ENCODE results near the gene CMBL.

CMBL gene

DNA sequence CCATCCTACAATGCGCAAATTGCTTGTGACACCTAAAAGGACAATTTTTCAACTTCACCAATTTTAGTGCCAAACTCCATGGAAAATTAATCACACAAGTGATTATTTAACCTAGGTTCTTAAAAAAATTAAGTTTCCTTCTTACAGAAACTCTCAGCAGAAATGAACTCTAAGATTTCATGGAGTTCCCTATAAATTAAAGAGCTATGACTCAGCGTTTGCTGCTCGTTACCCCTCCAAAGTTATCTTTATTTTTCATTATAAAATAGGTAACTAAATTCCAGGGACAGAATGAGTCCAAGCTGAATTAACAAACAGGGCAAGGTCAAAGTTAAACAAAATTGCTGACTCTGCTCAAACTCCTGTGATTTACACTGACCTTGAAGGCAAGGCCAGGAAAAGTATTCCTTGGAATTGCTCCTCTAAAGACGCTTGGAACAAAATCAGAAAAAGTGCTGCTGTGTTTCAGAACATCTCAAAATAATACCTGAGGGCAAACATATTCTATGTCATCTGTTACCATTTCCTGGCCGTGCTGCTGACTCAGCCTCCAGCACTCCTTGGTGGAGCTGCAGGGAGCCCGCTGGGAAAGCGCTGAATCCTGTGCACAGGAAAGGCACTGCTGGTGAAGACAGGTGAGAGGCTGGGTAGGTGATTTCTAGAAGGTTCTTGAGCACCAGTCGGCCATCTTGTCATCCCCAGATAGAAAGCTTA is 2.5 kb upstream of the CMBL start:
- Histone ChIP-seq H3K9me3 (peaks cover 6% of the 10 kb centered on the region; the same call in 1 of the 2 replicates), H3K27ac (no peak overlapping the region), H3K9ac (no peak overlapping the region), H3K4me1 (no peaks in the 10 kb centered on the region), H3K4me2 (no peak overlapping the region), H3K36me3 (no peaks in the 10 kb centered on the region), H3K27me3 (peaks cover 30% of the 10 kb centered on the region), H4K20me1 (no peaks in the 10 kb centered on the region), H3K4me3 (no peak overlapping the region)
- no peak for TF ChIP-seq Cebpa-rat (IDR thresholded peaks at IDR 0.05)

DNA sequence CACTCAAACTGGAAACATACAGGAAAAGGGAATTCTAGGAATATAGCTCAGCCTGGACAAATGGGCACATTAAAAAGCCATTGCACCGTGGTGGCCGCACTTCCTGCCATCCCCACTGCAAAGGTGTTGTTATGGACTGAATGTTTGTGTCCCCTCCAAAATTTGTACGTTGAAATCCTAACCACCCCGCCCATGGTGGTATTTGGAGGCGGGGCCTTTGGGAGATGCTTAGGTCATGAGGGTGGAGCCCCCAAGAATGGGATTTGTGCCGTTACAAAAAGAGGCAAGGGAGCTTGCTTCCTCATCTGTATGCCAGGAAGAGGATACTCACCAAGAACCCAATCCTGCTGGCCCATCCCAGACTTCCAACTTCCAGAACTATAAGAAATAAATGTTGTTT is 1.1 kb upstream of the CMBL start:
- no peaks in the 10 kb centered on the region for H3K4me1 ChIP-seq
- no peaks in the 10 kb centered on the region for H3K36me3 ChIP-seq
- no peak overlapping the region for H3K4me3 ChIP-seq
- no peak for TF ChIP-seq Cebpa-rat (IDR thresholded peaks at IDR 0.05)
- H3K9ac ChIP-seq = no peak overlapping the region
- H4K20me1 ChIP-seq = no peaks in the 10 kb centered on the region
- H3K9me3 ChIP-seq = peaks cover 6% of the 10 kb centered on the region; the same call in 1 of the 2 replicates
- peaks cover 30% of the 10 kb centered on the region for H3K27me3 ChIP-seq
- no peak overlapping the region for H3K4me2 ChIP-seq
- no peak overlapping the region for H3K27ac ChIP-seq

DNA sequence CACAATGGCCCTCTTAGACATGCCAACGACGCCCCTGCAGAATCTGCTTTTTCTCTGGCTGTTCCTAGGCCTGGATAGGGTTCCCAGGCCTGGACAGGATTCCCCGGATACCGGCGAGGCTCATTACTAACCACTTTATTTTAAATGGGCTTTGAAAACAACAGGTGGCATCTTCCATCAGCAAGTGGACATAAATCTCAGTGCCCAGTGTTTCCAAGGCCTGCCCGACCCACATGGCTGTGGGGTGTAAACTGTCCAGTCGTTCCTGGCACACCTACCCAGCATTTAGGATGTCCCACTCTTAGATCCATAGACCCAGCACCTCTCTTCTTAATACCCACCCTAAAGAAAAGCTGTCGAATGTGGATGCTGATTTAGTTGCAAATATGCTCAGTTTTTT is 896 bp downstream of the CMBL start:
- no peak for TF ChIP-seq Cebpa-rat (IDR thresholded peaks at IDR 0.05)
- Histone ChIP-seq H3K36me3 (no peaks in the 10 kb centered on the region), H3K9ac (no peak overlapping the region), H3K27ac (no peak overlapping the region), H3K4me1 (no peaks in the 10 kb centered on the region), H3K4me3 (no peak overlapping the region), H3K4me2 (no peak overlapping the region), H4K20me1 (no peaks in the 10 kb centered on the region), H3K27me3 (peaks cover 30% of the 10 kb centered on the region), H3K9me3 (peaks cover 6% of the 10 kb centered on the region; the same call in 1 of the 2 replicates)

GRCh38 chr5:10306114-10306513 is 1.6 kb downstream of the CMBL start:
- H3K27me3 ChIP-seq = peaks cover 30% of the 10 kb centered on the region
- no peaks in the 10 kb centered on the region for H3K36me3 ChIP-seq
- no peak overlapping the region for H3K4me3 ChIP-seq
- H3K9me3 ChIP-seq = peaks cover 6% of the 10 kb centered on the region; the same call in 1 of the 2 replicates
- H4K20me1 ChIP-seq = no peaks in the 10 kb centered on the region
- no peak for TF ChIP-seq Cebpa-rat (IDR thresholded peaks at IDR 0.05)
- H3K27ac ChIP-seq = no peak overlapping the region
- no peaks in the 10 kb centered on the region for H3K4me1 ChIP-seq
- H3K9ac ChIP-seq = no peak overlapping the region
- H3K4me2 ChIP-seq = no peak overlapping the region

DNA sequence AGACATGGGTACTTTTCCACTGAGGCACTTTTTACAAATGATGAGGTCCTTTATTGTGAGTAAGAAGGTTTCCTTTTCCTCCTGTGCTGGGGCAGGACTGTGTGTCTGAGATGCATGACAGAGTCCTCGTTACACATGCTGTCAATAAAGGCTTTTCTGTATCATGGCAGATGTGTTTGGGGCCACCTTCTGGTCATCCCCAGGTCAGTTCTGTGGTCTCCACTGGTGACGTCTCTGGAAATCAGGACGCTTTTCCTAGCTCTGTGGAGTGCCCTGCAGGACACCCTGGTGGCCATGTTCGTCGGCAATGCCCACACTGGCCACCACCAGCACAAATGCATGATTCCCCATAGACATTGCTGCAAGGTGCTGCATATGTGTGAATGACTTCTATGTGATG is 2.8 kb downstream of the CMBL start:
- Histone ChIP-seq H3K27ac (no peak overlapping the region), H3K4me2 (no peak overlapping the region), H4K20me1 (no peaks in the 10 kb centered on the region), H3K27me3 (peaks cover 30% of the 10 kb centered on the region), H3K9me3 (peaks cover 6% of the 10 kb centered on the region; the same call in 1 of the 2 replicates), H3K4me1 (no peaks in the 10 kb centered on the region), H3K9ac (no peak overlapping the region), H3K4me3 (no peak overlapping the region), H3K36me3 (no peaks in the 10 kb centered on the region)
- TF ChIP-seq Cebpa-rat (IDR thresholded peaks at IDR 0.05) = no peak

- no peak overlapping the region for H3K4me2 ChIP-seq
- H3K27me3 ChIP-seq = peaks cover 27% of the 10 kb centered on the region
- no peak overlapping the region for H3K27ac ChIP-seq
- TF ChIP-seq Cebpa-rat (IDR thresholded peaks at IDR 0.05) = no peak
- H3K4me1 ChIP-seq = no peaks in the 10 kb centered on the region
- H3K9ac ChIP-seq = no peak overlapping the region
- H3K36me3 ChIP-seq = no peaks in the 10 kb centered on the region
- H4K20me1 ChIP-seq = no peaks in the 10 kb centered on the region
- peaks cover 6% of the 10 kb centered on the region; the same call in 1 of the 2 replicates for H3K9me3 ChIP-seq
- no peak overlapping the region for H3K4me3 ChIP-seq
Measured at GRCh38 chr5:10303699-10304170, 4.0 kb downstream of the CMBL start.

GRCh38 chr5:10303201-10303600 is 4.5 kb downstream of the CMBL start:
- peaks cover 6% of the 10 kb centered on the region; the same call in 1 of the 2 replicates for H3K9me3 ChIP-seq
- no peaks in the 10 kb centered on the region for H3K4me1 ChIP-seq
- no peaks in the 10 kb centered on the region for H3K36me3 ChIP-seq

GRCh38 chr5:10301842-10302610 is 5.7 kb downstream of the CMBL start:
- Histone ChIP-seq H4K20me1 (no peaks in the 10 kb centered on the region), H3K9me3 (no peaks in the 10 kb centered on the region), H3K4me2 (no peak overlapping the region), H3K4me3 (no peak overlapping the region), H3K9ac (no peak overlapping the region), H3K27me3 (peaks cover 11% of the 10 kb centered on the region), H3K4me1 (no peaks in the 10 kb centered on the region), H3K27ac (no peak overlapping the region), H3K36me3 (no peaks in the 10 kb centered on the region)
- TF ChIP-seq Cebpa-rat (IDR thresholded peaks at IDR 0.05) = no peak

More at GRCh38 chr5:10303201-10303600, 4.5 kb downstream of the CMBL start:
- H3K4me2 ChIP-seq = no peak overlapping the region
- no peaks in the 10 kb centered on the region for H4K20me1 ChIP-seq
- no peak for TF ChIP-seq Cebpa-rat (IDR thresholded peaks at IDR 0.05)
- H3K27me3 ChIP-seq = peaks cover 21% of the 10 kb centered on the region
- no peak overlapping the region for H3K4me3 ChIP-seq
- H3K9ac ChIP-seq = no peak overlapping the region
- H3K27ac ChIP-seq = no peak overlapping the region

DNA sequence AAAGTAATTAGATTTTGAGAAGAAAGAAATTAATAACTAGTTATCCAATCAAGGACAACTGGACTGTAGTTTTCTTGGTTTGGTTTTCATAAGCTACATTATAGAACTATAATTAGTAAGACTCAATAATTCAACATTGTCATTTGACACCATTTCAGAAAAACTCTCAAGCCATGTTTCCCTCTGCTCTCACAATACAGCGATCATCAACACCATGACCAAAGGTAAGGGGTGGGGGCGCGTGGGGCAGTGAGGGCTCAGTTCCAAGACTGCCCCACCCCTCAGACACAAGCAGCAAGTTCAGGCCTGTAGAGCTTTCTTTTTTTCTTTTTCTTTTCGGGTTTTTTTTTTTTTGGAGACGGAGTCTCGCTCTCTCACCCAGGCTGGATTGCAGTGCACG is 6.4 kb downstream of the CMBL start:
- H3K4me3 ChIP-seq = no peak overlapping the region
- no peaks in the 10 kb centered on the region for H4K20me1 ChIP-seq
- no peak overlapping the region for H3K4me2 ChIP-seq
- no peaks in the 10 kb centered on the region for H3K4me1 ChIP-seq
- H3K9me3 ChIP-seq = no peaks in the 10 kb centered on the region
- H3K9ac ChIP-seq = no peak overlapping the region
- TF ChIP-seq Cebpa-rat (IDR thresholded peaks at IDR 0.05) = no peak
- no peaks in the 10 kb centered on the region for H3K36me3 ChIP-seq
- no peak overlapping the region for H3K27ac ChIP-seq
- peaks cover 3% of the 10 kb centered on the region for H3K27me3 ChIP-seq

GRCh38 chr5:10300246-10300645 is 7.5 kb downstream of the CMBL start:
- H3K36me3 ChIP-seq = no peaks in the 10 kb centered on the region
- no peak overlapping the region for H3K27ac ChIP-seq
- no peak overlapping the region for H3K4me3 ChIP-seq
- H3K4me1 ChIP-seq = no peaks in the 10 kb centered on the region
- no peak for TF ChIP-seq Cebpa-rat (IDR thresholded peaks at IDR 0.05)
- H3K9me3 ChIP-seq = no peaks in the 10 kb centered on the region
- no peaks in the 10 kb centered on the region for H4K20me1 ChIP-seq
- H3K9ac ChIP-seq = no peak overlapping the region
- no peak overlapping the region for H3K4me2 ChIP-seq
- no peaks in the 10 kb centered on the region for H3K27me3 ChIP-seq

All from BLaER1 (cell line).